Neural progenitor cell (in vitro differentiated cells): ENCODE results near the gene PSAPL1. TPM values are rescaled to one million over a fixed set of nuclear protein-coding genes. Genes with fewer than 3 reads are reported as not detected.

Source experiments
- DNase-seq: peaks from one replicate; pipeline ENCODE4 v3.0.0-alpha.2; 2016; ENCODE audit warnings: low spot score
- H2AFZ ChIP-seq: fragments of 200-600 bp; sonication (generic); replicated peaks from 2 replicates; pipeline ENCODE4 v1.6.1; 2016; ENCODE audit warnings: antibody characterized with exemption
- H3F3A ChIP-seq: fragments of 200-600 bp; sonication (generic); 2 replicates; pipeline ENCODE4 v1.6.1; 2016; ENCODE audit warnings: antibody characterized with exemption, low read depth
- H3K27ac ChIP-seq: fragments of 200-600 bp; sonication (generic); 2 replicates; pipeline ENCODE4 v1.5.1; 2016; ENCODE audit warnings: mild to moderate bottlenecking
- H3K27me3 ChIP-seq: fragments of 200-600 bp; sonication (generic); 2 replicates; pipeline ENCODE4 v1.6.1; 2016; ENCODE audit warnings: mild to moderate bottlenecking, moderate library complexity
- H3K36me3 ChIP-seq: fragments of 200-600 bp; sonication (generic); 2 replicates; pipeline ENCODE4 v1.5.1; 2016
- H3K4me1 ChIP-seq: fragments of 200-600 bp; sonication (generic); 2 replicates; pipeline ENCODE4 v1.6.1; 2016; ENCODE audit warnings: mixed run types
- H3K4me2 ChIP-seq: fragments of 200-600 bp; sonication (generic); 2 replicates; pipeline ENCODE4 v1.6.1; 2016
- H3K4me3 ChIP-seq: fragments of 200-600 bp; sonication (generic); 2 replicates; pipeline ENCODE4 v1.5.1; 2016
- H3K79me2 ChIP-seq: fragments of 200-600 bp; sonication (generic); 2 replicates; pipeline ENCODE4 v1.6.1; 2016; ENCODE audit warnings: low read depth
- H3K9ac ChIP-seq: fragments of 200-600 bp; sonication (generic); 2 replicates; pipeline ENCODE4 v1.6.1; 2016
- H3K9me3 ChIP-seq: fragments of 200-600 bp; sonication (generic); 2 replicates; pipeline ENCODE4 v1.5.1; 2016; ENCODE audit warnings: low read depth
- H4K20me1 ChIP-seq: fragments of 200-600 bp; sonication (generic); 2 replicates; pipeline ENCODE4 v1.6.1; 2016; ENCODE audit warnings: low read depth
- H3K27ac Mint-ChIP-seq: 3 replicates; pipeline ENCODE4 v1.8.0; 2021; ENCODE audit warnings: mixed read lengths
- H3K27me3 Mint-ChIP-seq: 2 replicates; pipeline ENCODE4 v1.8.0; 2022; ENCODE audit warnings: low read depth, mild to moderate bottlenecking, inconsistent platforms, moderate library complexity, mixed read lengths; ENCODE audit not compliant: insufficient read depth
- H3K36me3 Mint-ChIP-seq: 3 replicates; pipeline ENCODE4 v1.8.0; 2021; ENCODE audit warnings: mixed read lengths
- H3K4me1 Mint-ChIP-seq: 3 replicates; pipeline ENCODE4 v1.8.0; 2021; ENCODE audit warnings: mixed read lengths
- H3K4me3 Mint-ChIP-seq: 3 replicates; pipeline ENCODE4 v1.8.0; 2021; ENCODE audit warnings: mild to moderate bottlenecking, moderate library complexity, mixed read lengths
- H3K9me3 Mint-ChIP-seq: 3 replicates; pipeline ENCODE4 v1.8.0; 2020; ENCODE audit warnings: mixed read lengths
- EZH2 ChIP-seq: fragments of 200-600 bp; sonication (generic); IDR thresholded peaks from 2 replicates; pipeline ENCODE4 v1.6.1; 2017; ENCODE audit warnings: antibody characterized with exemption, mild to moderate bottlenecking, moderate library complexity
- EZH2phosphoT487 ChIP-seq: fragments of 200-600 bp; sonication (generic); IDR thresholded peaks from 2 replicates; pipeline ENCODE4 v1.6.1; 2017; ENCODE audit warnings: antibody characterized with exemption
- total RNA-seq: library from RNA; depleted of rRNA; stranded (reverse); fragments of >200 nt; gene quantifications from 2 replicates; pipeline ENCODE4 v1.2.3, GENCODE V29; 2015; ENCODE audit warnings: low replicate concordance
- TF ChIP-seq, protein P1 (sequence below): fragments of 200-600 bp; sonication (generic); IDR thresholded peaks from 2 replicates; pipeline ENCODE4 v1.5.1; 2017; ENCODE audit warnings: antibody characterized with exemption, mild to moderate bottlenecking

The PSAPL1 gene
- total RNA-seq, 1 donor from 2014 or later = not detected

DNA sequence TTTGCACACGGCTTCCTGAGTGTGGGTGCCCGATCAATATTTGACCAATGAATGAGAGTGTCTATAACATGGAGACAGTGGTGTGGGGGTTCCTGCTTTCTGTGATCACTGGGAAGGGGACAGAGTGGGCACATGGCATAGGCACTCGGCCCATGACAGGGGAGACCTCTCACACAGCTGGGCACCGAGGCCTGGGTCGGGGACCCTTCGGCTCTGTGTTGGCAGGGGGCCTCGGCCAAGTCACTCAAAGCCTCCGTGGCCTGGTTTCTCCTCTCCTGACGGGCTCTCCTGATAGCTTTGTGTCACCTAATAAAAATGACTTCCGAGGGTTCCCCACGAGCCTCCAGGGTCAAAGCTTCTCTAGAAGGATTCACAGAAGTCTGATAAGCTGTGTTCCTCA, 43.9 kb upstream of the PSAPL1 start:
- no peak overlapping the region for H3K4me3 Mint-ChIP-seq
- peaks cover 24% of the 10 kb centered on the region for H3K4me1 Mint-ChIP-seq
- H4K20me1 ChIP-seq = no peaks in the 10 kb centered on the region
- H3F3A ChIP-seq = no peaks in the 10 kb centered on the region
- H3K36me3 ChIP-seq = no peaks in the 10 kb centered on the region
- no peaks in the 10 kb centered on the region for H3K9me3 ChIP-seq
- no peaks in the 10 kb centered on the region for H3K79me2 ChIP-seq
- no peaks in the 10 kb centered on the region for H3K27me3 ChIP-seq
- H3K27ac Mint-ChIP-seq = peak overlapping the region; percentile 71
- H3K4me3 ChIP-seq = no peak overlapping the region
- H3K4me2 ChIP-seq = no peak overlapping the region
- TF ChIP-seq EZH2phosphoT487 = no peak
- TF ChIP-seq EZH2 = no peak
- TF ChIP-seq, protein P1, sequence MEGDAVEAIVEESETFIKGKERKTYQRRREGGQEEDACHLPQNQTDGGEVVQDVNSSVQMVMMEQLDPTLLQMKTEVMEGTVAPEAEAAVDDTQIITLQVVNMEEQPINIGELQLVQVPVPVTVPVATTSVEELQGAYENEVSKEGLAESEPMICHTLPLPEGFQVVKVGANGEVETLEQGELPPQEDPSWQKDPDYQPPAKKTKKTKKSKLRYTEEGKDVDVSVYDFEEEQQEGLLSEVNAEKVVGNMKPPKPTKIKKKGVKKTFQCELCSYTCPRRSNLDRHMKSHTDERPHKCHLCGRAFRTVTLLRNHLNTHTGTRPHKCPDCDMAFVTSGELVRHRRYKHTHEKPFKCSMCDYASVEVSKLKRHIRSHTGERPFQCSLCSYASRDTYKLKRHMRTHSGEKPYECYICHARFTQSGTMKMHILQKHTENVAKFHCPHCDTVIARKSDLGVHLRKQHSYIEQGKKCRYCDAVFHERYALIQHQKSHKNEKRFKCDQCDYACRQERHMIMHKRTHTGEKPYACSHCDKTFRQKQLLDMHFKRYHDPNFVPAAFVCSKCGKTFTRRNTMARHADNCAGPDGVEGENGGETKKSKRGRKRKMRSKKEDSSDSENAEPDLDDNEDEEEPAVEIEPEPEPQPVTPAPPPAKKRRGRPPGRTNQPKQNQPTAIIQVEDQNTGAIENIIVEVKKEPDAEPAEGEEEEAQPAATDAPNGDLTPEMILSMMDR = no peak
- no peaks in the 10 kb centered on the region for H3K4me1 ChIP-seq
- H3K9me3 Mint-ChIP-seq = peaks cover 11% of the 10 kb centered on the region
- no peak for DNase-seq
- H3K27ac ChIP-seq = no peak overlapping the region
- no peaks in the 10 kb centered on the region for H3K36me3 Mint-ChIP-seq
- no peak overlapping the region for H3K9ac ChIP-seq
- H3K27me3 Mint-ChIP-seq = peaks cover 4% of the 10 kb centered on the region
- no peak overlapping the region for H2AFZ ChIP-seq

GRCh38 chr4:7477695-7478094, 43.0 kb upstream of the PSAPL1 start:
- Histone ChIP-seq H3K79me2 (no peaks in the 10 kb centered on the region), H3K4me1 (peaks cover 4% of the 10 kb centered on the region), H3K36me3 (no peaks in the 10 kb centered on the region), H3K27ac (no peak overlapping the region), H3K9me3 (no peaks in the 10 kb centered on the region), H3F3A (peaks cover 4% of the 10 kb centered on the region), H3K4me2 (no peak overlapping the region), H2AFZ (no peak overlapping the region), H3K27me3 (no peaks in the 10 kb centered on the region), H3K4me3 (no peak overlapping the region), H3K9ac (no peak overlapping the region), H4K20me1 (no peaks in the 10 kb centered on the region)
- peak overlapping the region; percentile 69 for H3K4me3 Mint-ChIP-seq
- no peaks in the 10 kb centered on the region for H3K36me3 Mint-ChIP-seq
- H3K27ac Mint-ChIP-seq = no peak overlapping the region
- H3K27me3 Mint-ChIP-seq = peaks cover 7% of the 10 kb centered on the region
- no peak for TF ChIP-seq EZH2
- TF ChIP-seq, protein P1 = no peak
- no peak for TF ChIP-seq EZH2phosphoT487
- no peak for DNase-seq
- peaks cover 28% of the 10 kb centered on the region for H3K4me1 Mint-ChIP-seq
- peaks cover 7% of the 10 kb centered on the region for H3K9me3 Mint-ChIP-seq

GRCh38 chr4:7476820-7477219, 42.1 kb upstream of the PSAPL1 start:
- H3K27ac Mint-ChIP-seq = peak overlapping the region; percentile 21
- Histone ChIP-seq H3K27ac (no peak overlapping the region), H3F3A (peaks cover 11% of the 10 kb centered on the region), H3K36me3 (no peaks in the 10 kb centered on the region), H2AFZ (no peak overlapping the region), H3K27me3 (no peaks in the 10 kb centered on the region), H3K4me3 (no peak overlapping the region), H4K20me1 (no peaks in the 10 kb centered on the region), H3K4me1 (peaks cover 13% of the 10 kb centered on the region), H3K9me3 (no peaks in the 10 kb centered on the region), H3K4me2 (no peak overlapping the region), H3K79me2 (no peaks in the 10 kb centered on the region), H3K9ac (no peak overlapping the region)
- no peaks in the 10 kb centered on the region for H3K36me3 Mint-ChIP-seq
- TF ChIP-seq, protein P1 = no peak
- no peak for TF ChIP-seq EZH2phosphoT487
- TF ChIP-seq EZH2 = no peak
- no peak for DNase-seq
- H3K4me1 Mint-ChIP-seq = peaks cover 37% of the 10 kb centered on the region
- H3K9me3 Mint-ChIP-seq = peaks cover 6% of the 10 kb centered on the region
- no peak overlapping the region for H3K4me3 Mint-ChIP-seq
- peaks cover 10% of the 10 kb centered on the region for H3K27me3 Mint-ChIP-seq
